ENCODE data around the gene ASRGL1. TPM values are rescaled to one million over a fixed set of nuclear protein-coding genes. Genes with fewer than 3 reads are reported as not detected.

Gene ASRGL1
- total RNA-seq, 4 donors from 2014 or later: 2.1 to 11.6 (median 6.7) TPM

DNA sequence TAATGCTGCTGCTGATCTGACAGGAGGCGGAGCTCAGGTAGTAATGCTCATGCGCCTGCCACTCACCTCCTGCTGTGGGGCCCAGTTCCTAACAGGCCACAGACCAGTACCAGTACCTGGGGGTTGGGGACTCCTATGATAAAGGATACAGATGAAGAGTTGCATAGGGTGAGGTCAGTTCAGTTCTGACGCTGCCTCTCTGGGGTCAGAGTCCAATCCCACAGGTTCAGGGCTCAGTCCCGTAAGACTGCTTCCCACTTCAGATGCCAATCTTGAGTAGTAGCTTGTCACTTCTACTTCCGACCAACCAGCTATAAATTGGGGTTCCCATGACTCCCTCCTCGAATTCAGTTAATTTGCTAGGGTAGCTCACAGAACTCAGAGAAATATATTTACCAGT lies 8.6 kb downstream of the ASRGL1 start:
- no peaks in the 10 kb centered on the region for H3K27me3 ChIP-seq
- H3K4me1 ChIP-seq: peaks cover 0 to 3% (median 0%) of the 10 kb centered on the region in 4 donors
- no peaks in the 10 kb centered on the region for H3K36me3 ChIP-seq
- no peak overlapping the region for H3K27ac ChIP-seq (replicated peaks in 1 of 4)
- H3K9me3 ChIP-seq: no peaks in the 10 kb centered on the region
- 89% methylated on average over 4 of the region's 6 CpGs for WGBS
- intact Hi-C loops (cut with DNase I): no loop called here
- no peak for TF ChIP-seq EP300 (IDR thresholded peaks at IDR 0.05)
- no peak overlapping the region for H3K4me3 ChIP-seq
- no peak for DNase-seq (ENCODE audit: extremely low spot score)

DNA sequence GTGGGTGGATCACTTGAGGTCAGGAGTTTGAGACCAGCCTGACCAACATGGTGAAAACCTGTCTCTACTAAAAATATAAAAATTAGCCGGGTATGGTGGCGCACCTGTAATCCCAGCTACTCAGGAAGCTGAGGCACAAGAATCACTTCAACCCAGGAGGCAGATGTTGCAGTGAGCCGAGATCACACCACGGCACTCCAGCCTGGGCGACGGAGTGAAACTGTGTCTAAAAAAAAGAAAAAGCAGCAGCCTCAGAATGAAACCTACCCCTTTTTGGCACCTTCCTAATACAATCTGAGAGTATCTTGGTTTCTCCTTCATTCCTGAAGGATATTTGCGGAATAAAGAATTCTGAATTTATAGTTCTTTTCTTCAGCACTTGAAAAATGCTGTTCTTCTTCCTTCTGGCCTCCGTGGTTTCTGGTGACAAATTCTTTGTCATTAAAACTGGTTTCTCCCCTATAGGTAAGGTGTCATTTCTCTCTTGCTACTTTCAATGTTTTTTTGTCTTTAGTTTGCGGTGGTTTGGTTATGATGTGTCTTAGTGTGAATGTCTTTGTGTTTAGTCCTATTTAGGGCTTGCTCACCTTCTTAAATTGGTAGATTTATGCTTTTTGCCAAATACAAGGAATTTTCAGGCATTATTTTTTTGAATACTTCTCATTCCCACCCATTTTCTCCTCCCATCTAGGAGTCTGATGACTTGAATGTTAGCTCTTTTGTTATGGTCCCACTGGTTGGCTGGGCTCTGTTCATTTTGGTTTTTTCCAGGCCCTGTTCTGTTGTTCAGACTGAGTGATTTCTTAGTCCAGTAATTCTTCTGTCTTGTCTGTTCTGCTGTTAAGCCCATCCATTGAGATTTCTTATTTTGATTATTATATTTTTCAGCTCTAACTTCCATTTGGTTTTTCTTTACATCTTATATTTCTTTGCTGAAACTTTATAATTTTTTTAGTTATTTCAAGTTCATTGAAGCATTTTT lies 15.4 kb downstream of the ASRGL1 start:
- 91% methylated on average over 9 of the region's 9 CpGs for WGBS
- no peak overlapping the region for H3K4me3 ChIP-seq
- no peaks in the 10 kb centered on the region for H3K9me3 ChIP-seq
- no peak for DNase-seq (ENCODE audit: extremely low spot score)
- intact Hi-C loops (cut with DNase I): no loop called here
- H3K4me1 ChIP-seq: no peaks in the 10 kb centered on the region
- H3K27me3 ChIP-seq: no peaks in the 10 kb centered on the region
- TF ChIP-seq, protein P1, sequence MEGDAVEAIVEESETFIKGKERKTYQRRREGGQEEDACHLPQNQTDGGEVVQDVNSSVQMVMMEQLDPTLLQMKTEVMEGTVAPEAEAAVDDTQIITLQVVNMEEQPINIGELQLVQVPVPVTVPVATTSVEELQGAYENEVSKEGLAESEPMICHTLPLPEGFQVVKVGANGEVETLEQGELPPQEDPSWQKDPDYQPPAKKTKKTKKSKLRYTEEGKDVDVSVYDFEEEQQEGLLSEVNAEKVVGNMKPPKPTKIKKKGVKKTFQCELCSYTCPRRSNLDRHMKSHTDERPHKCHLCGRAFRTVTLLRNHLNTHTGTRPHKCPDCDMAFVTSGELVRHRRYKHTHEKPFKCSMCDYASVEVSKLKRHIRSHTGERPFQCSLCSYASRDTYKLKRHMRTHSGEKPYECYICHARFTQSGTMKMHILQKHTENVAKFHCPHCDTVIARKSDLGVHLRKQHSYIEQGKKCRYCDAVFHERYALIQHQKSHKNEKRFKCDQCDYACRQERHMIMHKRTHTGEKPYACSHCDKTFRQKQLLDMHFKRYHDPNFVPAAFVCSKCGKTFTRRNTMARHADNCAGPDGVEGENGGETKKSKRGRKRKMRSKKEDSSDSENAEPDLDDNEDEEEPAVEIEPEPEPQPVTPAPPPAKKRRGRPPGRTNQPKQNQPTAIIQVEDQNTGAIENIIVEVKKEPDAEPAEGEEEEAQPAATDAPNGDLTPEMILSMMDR (IDR thresholded peaks at IDR 0.05): no peak
- no peak for TF ChIP-seq POLR2AphosphoS5 (IDR thresholded peaks at IDR 0.05)
- no peak for TF ChIP-seq EP300 (IDR thresholded peaks at IDR 0.05)
- TF ChIP-seq POLR2A (IDR thresholded peaks at IDR 0.05; ENCODE audit: low read depth): no peak
- no peak overlapping the region for H3K27ac ChIP-seq (replicated peaks in 1 of 4)
- H3K36me3 ChIP-seq: no peaks in the 10 kb centered on the region

DNA sequence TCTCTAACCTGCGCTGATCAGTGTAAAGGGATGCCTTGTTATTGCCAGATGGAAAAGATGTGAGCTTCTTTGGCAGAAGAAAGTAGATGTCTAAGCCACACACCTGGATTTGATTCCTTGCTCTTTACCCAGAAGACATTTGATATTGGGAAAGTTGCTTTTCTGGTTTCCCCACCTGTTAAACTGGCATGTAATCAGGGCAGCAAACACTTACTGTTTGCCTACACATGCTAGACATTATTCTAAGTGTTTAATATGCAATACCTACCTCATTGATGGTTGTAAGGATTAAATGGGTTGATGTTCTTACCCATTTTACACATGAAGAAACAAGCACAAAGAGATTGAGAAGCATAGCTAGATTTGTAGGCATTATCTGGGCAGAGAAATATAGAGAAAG lies 16.6 kb downstream of the ASRGL1 start:
- Histone ChIP-seq H3K27me3 (no peaks in the 10 kb centered on the region), H3K36me3 (no peaks in the 10 kb centered on the region), H3K27ac (replicated peaks in 1 of 4) (no peak overlapping the region), H3K4me1 (no peaks in the 10 kb centered on the region), H3K9me3 (no peaks in the 10 kb centered on the region), H3K4me3 (no peak overlapping the region)
- WGBS: 100% methylated on average over 1 of the region's 1 CpG
- DNase-seq (ENCODE audit: extremely low spot score): no peak
- intact Hi-C loops (cut with DNase I): no loop called here
- TF ChIP-seq EP300 (IDR thresholded peaks at IDR 0.05) (no peak), POLR2A (IDR thresholded peaks at IDR 0.05; ENCODE audit: low read depth) (no peak), POLR2AphosphoS5 (IDR thresholded peaks at IDR 0.05) (no peak)
- TF ChIP-seq, protein P1 (IDR thresholded peaks at IDR 0.05): no peak

DNA sequence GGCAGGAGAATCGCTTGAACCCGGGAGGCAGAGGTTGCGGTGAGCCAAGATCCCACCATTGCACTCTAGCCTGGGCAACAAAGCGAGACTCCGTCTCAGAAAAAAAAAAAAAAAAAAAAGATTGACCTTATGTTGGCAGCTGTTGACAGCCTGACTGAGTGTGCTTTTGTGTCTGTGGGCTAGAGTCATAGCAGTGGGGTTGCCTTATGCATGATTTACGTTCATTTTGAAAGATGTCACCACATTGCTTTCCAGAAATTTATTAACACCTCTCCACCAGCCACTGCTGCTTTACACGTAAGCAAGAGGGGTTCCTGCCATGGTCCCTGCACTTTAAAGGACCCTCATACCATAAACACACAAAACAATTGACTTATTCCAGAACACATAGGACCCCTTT lies 21.0 kb downstream of the ASRGL1 start:
- TF ChIP-seq, protein P1 (IDR thresholded peaks at IDR 0.05): no peak
- TF ChIP-seq POLR2AphosphoS5 (IDR thresholded peaks at IDR 0.05) (no peak), EP300 (IDR thresholded peaks at IDR 0.05) (no peak), POLR2A (IDR thresholded peaks at IDR 0.05; ENCODE audit: low read depth) (no peak)
- no peak overlapping the region for H3K27ac ChIP-seq (replicated peaks in 1 of 4)
- intact Hi-C loops (cut with DNase I): no loop called here
- H3K36me3 ChIP-seq: no peaks in the 10 kb centered on the region
- H3K9me3 ChIP-seq: no peaks in the 10 kb centered on the region
- no peaks in the 10 kb centered on the region for H3K4me1 ChIP-seq
- no peak overlapping the region for H3K4me3 ChIP-seq
- WGBS: 97% methylated on average over 7 of the region's 7 CpGs
- DNase-seq (ENCODE audit: extremely low spot score): no peak
- no peaks in the 10 kb centered on the region for H3K27me3 ChIP-seq

DNA sequence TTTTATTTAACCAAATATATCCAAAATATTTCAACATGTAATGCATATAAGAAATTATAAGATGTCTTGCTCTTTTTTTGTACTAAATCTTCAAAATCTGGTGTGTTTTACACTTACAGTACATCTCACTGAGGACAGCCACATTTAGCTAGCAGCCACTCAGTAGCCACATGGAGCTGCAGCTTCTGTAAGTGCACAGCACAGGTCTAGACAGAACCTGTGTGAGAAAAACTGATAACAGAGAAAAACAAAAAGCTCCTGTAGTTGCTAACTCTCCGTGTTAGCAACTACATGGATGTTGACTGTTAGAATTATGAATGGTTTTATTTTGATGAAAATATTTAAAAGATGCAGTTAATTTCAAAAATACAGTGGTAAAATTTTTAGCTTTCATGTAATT lies 22.2 kb downstream of the ASRGL1 start:
- Histone ChIP-seq H3K27me3 (no peaks in the 10 kb centered on the region), H3K9me3 (no peaks in the 10 kb centered on the region), H3K4me1 (no peaks in the 10 kb centered on the region), H3K4me3 (no peak overlapping the region), H3K27ac (replicated peaks in 1 of 4) (no peak overlapping the region), H3K36me3 (no peaks in the 10 kb centered on the region)
- DNase-seq (ENCODE audit: extremely low spot score): no peak
- 93% methylated on average over 1 of the region's 1 CpG for WGBS
- TF ChIP-seq EP300 (IDR thresholded peaks at IDR 0.05): no peak
- TF ChIP-seq POLR2AphosphoS5 (IDR thresholded peaks at IDR 0.05): no peak
- no peak for TF ChIP-seq POLR2A (IDR thresholded peaks at IDR 0.05; ENCODE audit: low read depth)
- TF ChIP-seq, protein P1 (IDR thresholded peaks at IDR 0.05): no peak
- intact Hi-C loops (cut with DNase I): no loop called here

Data from esophagus muscularis mucosa (tissue), 4 donors.